ENCODE data around the gene LTA4H.
"Not testable (repeated sequence)": the region's sequence is repeated elsewhere in the genome, so short reads cannot be mapped to it uniquely, and the experiment has no call there.

LTA4H gene

DNA sequence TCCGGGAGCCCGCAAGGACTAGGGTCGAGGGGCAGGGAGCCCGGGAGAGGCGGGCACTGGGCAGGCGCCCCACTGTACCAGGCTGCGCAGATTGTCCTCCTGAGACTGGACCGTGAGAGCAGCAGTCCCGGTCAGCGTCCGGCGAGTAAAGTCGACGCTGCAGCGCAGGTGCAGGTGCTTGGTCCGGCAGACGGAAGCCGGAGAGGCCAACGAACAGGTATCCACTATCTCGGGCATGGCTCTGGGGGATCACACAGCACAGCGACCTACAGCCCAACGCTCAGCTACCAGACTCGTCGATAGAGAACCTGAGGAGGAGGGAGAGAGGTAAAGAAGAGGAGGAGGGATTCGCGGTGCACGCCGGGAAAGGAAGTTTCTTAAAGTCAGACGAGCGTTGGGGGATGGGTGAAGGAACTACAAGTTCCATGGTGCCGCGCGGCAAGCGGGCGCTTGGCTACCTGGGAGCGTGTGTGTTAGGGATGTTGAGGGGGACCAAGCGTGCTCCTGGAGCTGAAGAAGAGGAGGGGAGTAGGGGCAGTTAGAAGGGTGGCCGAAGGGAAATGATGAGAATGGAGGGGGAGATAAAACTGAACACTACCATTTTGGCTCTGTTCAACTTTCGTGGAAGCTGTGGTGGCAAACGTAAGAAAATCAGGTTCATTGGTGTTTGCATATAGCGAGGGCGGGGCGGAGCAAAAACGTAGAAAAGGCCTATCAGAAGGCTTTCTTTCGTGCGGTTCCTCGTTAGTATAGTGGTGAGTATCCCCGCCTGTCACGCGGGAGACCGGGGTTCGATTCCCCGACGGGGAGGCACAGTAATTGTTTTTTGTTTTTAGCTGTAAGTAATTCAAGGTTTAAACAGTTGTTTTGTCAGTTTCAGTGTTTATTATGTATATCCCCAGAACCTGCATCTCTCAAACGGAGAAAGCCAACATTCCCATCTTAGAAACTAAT, at the start of gene LTA4H:
TSS of gene LTA4H (minus strand) at position 305 of the 954 bp plus-strand sequence. CDS start at position 237, 68 bp downstream.
- peak; percentile 96 for DNase-seq

- no peak for DNase-seq
These were observed 49.2 kb upstream of the LTA4H start for GRCh38 chr12:96084624-96085023.

DNA sequence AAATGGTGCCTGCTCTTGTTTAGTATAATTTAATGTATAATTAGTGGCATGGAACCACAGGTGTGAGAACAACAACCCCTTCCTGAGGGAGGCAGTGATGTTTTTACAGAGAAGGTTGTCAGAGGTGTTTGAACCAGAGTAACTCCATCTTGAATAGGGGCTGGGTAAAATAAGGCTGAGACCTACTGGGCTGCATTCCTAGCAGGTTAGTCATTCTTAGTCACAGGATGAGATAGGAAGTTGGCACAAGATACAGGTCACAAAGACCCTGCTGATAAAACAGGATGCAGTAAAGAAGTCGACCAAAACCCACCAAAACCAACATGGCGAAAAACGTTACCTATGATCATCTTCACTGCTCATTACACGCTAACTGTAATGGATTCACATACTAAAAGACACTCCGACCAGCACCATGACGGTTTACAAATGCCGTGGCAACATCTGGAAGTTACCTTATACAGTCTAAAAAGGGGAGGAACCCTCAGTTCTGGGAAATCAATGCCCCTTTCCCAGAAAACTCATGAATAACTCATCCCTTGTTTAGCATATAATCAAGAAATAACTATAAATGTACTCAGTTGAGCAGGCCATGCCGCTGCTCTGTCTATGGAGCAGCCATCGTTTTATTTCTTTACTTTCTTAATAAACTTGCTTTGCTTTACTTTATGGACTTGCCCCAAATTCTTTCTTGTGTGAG, 47.8 kb upstream of the LTA4H start:
- DNase-seq: no peak

DNA sequence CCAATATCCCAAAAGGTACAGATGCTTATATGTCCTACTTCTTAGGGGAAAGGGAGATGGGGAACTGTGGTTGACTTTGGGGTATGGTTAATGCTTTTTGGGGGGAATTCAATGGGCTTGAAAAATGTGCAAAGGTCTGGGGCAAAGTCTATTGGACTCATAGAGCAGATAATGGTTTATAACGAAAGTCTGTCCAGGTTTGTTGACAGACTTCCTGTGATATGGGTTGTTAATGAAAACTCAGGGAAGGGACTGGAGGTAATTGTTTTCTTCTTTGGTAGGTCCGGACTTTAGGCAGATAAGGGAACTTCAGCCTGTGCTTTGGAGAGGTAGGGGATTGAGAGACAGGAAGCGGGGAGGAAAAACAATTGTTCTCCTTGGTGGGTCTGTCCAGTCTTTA, 46.2 kb upstream of the LTA4H start:
- no peak for DNase-seq

- no peak for DNase-seq
These were observed 43.1 kb upstream of the LTA4H start for GRCh38 chr12:96078231-96079135.

- no peak for DNase-seq
These were observed 41.7 kb upstream of the LTA4H start for GRCh38 chr12:96077081-96077480.

- no peak for DNase-seq
These were observed 40.2 kb upstream of the LTA4H start for GRCh38 chr12:96075560-96075959.

DNA sequence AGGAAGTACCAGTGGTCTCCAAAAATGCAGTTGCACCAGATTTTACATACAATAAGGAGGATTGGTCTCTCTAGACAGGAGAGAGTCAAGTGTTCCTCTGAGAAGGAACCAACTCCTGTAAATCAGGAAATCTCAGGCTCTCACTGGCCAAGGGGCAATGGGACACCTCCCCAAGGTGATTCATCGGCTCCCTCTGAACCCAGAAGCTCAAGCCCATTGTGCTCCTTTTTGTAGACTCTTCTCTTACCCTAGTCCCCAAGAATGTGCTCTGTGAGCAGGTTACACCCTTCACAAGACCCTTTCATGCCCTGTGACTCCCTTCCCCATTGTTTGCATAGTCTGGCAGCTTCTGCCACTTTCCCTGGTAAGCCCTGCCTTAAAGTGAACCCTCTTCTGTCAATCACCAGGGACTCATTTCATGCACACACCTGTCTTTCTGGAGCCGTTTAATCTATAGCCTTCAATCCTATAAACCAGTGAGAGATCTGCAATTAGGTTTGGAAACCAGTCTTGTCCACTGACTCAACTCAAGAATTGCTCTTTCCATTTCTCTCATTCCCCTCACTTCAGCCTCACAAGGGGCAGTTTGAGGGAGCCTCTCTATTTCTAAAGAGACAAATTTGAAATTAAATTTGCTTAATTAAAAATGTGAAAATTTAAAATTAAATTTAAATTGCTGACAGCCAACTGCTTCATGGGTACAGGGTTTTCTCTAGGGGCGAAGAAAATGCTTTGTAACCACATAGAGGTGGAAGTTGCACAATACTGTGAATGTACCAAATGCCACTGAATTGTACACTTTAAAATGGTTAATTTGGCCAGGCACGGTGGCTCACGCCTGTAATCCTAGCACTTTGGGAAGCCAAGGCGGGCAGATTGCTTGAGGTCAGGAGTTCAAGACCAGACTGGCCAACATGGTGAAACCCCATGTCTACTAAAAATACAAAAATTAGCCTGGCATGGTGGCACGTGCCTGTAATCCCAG, 38.3 kb upstream of the LTA4H start:
- DNase-seq: peak; percentile 22

DNA sequence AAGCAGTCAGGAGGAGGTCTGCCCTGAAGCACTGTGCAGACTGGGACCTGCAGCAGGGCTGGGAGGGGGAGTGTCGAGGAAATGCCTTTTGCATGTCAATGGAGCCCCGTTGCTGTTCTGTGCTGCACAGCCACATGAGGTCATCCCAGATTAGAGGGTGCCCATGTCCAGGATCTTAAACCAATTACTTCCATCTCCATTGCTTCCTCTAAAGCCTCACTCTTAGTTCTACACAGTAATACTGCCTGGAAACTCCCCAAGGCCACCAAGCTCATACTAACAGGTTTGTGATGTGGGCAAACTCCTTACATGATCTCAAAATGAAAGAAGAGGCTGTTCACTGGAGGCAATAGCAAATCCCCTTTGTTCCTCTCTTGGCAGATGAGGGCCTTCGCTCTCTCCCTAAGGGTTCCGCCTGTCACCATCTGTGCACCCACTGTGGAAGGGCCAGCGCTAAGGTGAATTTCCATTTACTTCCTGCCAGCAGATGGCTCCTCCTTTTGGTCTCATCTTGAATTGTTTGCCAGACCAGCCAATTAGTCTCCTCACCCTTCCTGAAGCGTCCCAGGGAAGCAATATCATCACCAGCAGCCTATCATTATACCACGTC, 35.4 kb upstream of the LTA4H start:
- DNase-seq: no peak

- DNase-seq: no peak
These were observed 34.3 kb upstream of the LTA4H start for GRCh38 chr12:96069511-96070231.

- DNase-seq: no peak
These were observed 33.2 kb upstream of the LTA4H start for GRCh38 chr12:96068636-96069035.

DNA sequence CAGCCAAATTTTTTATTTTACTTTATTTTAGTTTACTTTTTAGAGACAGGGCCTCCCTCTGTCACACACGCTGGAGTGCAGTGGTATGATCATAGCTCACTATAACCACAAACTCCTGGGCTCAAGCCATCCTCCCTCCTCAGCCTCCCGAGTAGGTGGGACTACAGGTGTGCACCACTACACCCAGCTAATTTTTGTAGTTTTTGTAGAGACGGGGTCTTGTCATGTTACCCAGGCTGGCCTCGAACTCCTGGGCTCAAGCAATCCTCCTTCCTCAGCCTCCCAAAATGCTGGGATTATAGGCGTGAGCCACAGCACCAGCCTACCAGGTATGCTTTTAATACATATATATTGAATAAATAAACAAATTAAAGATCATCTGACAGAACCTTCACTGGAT, 32.7 kb upstream of the LTA4H start:
- no peak for DNase-seq

GRCh38 chr12:96065776-96066175, 30.4 kb upstream of the LTA4H start:
- not testable (repeated sequence) for DNase-seq

DNA sequence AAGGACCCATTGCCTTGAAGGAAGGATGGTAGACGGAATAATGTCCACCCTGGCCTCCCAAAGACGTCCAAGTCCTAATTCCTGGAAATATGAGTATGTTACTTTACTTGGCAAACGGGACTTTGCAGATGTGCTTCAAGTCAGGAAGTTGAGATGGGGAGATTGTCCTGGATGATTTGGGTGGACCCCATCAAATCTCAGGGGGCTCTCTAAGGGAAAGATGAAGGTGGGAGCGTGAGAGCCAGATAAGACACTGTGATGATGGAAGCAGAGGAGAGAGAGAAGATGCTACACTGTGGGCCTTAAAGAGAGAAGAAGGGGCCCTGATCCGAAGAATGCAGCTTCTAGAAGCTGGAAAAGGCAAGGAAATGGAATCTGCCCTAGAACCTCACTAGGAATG, 29.6 kb upstream of the LTA4H start:
- no peak for DNase-seq

DNA sequence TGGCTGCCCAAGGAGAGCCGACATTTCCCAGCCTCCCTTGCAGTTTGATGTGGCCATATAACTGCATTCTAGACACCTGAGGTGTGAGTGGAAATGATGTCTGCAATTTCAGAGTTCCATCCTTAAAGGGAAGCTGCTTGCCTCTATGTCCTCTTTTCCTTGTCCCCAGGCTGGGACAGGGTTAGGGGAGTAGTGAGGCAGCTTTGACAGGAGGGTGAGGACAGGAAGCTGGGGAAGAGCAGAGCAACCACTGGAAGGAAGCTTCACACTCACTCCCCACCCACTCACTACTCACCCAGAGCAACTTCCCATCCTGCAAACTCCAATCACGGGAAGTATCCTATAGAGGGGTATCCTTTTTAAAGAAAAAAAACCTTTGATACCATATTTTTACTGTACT, 28.9 kb upstream of the LTA4H start:
- no peak for DNase-seq

- no peak for DNase-seq
These were observed 27.7 kb upstream of the LTA4H start for GRCh38 chr12:96063046-96063445.

DNA sequence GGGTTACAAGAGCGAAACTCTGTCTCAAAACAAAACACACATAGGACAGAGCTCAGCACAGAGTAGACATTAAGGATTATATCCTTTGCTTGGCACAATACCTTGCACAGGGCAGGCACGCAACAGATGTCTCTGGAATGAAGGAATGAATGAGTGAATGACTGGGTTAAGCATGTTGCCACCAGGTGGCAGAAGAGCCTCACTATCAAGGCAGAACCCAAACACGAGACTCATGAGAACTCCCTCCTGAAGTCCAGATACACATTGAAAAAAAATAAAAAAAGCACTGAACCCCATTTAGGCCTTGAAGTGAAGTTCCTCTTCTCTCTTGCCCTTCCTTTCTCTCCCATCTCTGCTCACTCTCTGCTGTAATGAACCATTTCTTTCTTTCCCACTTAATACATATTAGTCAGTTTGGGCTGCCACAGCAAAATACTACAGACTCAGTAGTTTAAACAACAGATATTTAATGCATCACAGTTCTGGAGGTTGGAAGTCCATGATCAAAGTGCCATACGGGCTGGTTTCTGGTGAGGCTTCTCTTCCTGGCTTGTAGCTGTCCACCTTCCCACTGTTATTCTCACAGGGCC, 26.6 kb upstream of the LTA4H start:
- peak; percentile 57 for DNase-seq

DNA sequence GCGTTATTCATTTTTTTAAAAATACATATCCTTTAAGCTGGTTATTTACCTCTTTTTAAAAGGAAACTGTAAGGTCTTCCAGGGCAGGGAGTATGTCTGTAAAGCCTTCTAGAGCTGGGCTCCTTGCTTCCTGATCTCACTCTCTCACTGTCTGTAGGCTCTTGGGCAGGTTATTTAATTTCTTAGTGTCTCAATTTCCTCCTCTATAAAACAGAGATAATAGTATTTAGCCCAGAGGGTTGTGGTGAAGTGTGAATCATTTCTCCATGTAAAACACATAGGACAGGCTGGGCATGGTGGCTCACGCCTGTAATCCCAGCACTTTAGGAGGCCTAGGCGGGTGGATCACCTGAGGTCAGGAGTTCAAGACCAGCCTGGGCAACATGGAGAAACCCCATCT, 25.9 kb upstream of the LTA4H start:
- no peak for DNase-seq

- no peak for DNase-seq
These were observed 24.7 kb upstream of the LTA4H start for GRCh38 chr12:96060041-96060440.

DNA sequence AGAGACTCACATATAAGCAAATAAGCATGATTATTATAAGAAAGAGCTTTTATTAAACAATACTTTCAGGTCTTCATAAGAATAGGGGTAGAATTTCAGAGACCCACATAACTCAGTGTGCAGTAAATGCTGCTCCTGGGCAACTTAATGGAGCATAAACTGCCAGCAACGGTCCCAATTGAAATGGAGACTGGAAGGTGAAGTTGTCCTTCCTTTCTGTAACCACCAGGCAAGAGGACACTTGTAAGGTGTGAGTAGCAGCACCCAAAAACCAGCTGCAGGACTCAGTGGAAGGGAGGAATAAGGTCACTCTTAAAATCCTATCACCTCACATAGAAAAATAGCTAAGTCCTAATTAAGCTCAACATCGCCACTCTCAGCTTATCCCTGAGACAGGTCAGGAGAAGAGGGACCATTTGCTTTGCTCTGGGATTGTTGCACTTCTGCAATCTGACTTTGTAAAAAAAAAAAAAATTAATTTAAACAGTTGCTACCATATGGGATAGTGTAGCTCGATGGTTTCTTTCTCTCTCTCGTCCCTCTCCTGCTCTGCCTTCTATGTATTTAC, 22.7 kb upstream of the LTA4H start:
- no peak for DNase-seq
